ENCODE data around the gene C1QTNF3. TPM values are rescaled to one million over a fixed set of nuclear protein-coding genes. Genes with fewer than 3 reads are reported as not detected.

C1QTNF3 gene
- total RNA-seq, 1 experiment from 2014 or later: 2.1 TPM

GRCh38 chr5:33985447-33985846 is 57.6 kb downstream of the C1QTNF3 start:
- CTCF ChIA-PET: no interaction called here
- H3K9me3 Mint-ChIP-seq (ENCODE audit: low read depth, unreplicated experiment): no peaks in the 10 kb centered on the region

GRCh38 chr5:33984671-33985124 is 58.3 kb downstream of the C1QTNF3 start, which contains the start of gene SLC45A2:
TSS of gene SLC45A2 (minus strand) at chr5:33984693. CDS start at chr5:33984583, 110 bp downstream.
- Mint-ChIP-seq H3K27ac (ENCODE audit: unreplicated experiment) (no peak within 1 kb of the TSS), H3K36me3 (ENCODE audit: insufficient read depth, unreplicated experiment) (no peaks in the 10 kb centered on the region), H3K4me3 (ENCODE audit: low read depth, unreplicated experiment) (no peak within 1 kb of the TSS), H3K9me3 (ENCODE audit: low read depth, unreplicated experiment) (no peaks in the 10 kb centered on the region), H3K4me1 (ENCODE audit: low read depth, unreplicated experiment) (no peaks in the 10 kb centered on the region), H3K27me3 (ENCODE audit: unreplicated experiment) (no peaks in the 10 kb centered on the region)
- BruUV-seq (replicated peaks): no TSS peak
- DNase-seq: no peak
- TF ChIP-seq CTCF (IDR thresholded peaks at IDR 0.05; ENCODE audit: unreplicated experiment): no peak
- CTCF ChIA-PET: no interaction called here
- intact Hi-C loops (cut with micrococcal nuclease; ENCODE audit: unreplicated experiment): no loop called here

More at GRCh38 chr5:33985447-33985846, 57.6 kb downstream of the C1QTNF3 start:
- Mint-ChIP-seq H3K4me3 (ENCODE audit: low read depth, unreplicated experiment) (no peak overlapping the region), H3K27ac (ENCODE audit: unreplicated experiment) (no peak overlapping the region), H3K27me3 (ENCODE audit: unreplicated experiment) (no peaks in the 10 kb centered on the region), H3K36me3 (ENCODE audit: insufficient read depth, unreplicated experiment) (no peaks in the 10 kb centered on the region), H3K4me1 (ENCODE audit: low read depth, unreplicated experiment) (no peaks in the 10 kb centered on the region)
- TF ChIP-seq CTCF (IDR thresholded peaks at IDR 0.05; ENCODE audit: unreplicated experiment): no peak
- DNase-seq: no peak
- intact Hi-C loops (cut with micrococcal nuclease; ENCODE audit: unreplicated experiment): no loop called here
- BruUV-seq (replicated peaks): no TSS peak

DNA sequence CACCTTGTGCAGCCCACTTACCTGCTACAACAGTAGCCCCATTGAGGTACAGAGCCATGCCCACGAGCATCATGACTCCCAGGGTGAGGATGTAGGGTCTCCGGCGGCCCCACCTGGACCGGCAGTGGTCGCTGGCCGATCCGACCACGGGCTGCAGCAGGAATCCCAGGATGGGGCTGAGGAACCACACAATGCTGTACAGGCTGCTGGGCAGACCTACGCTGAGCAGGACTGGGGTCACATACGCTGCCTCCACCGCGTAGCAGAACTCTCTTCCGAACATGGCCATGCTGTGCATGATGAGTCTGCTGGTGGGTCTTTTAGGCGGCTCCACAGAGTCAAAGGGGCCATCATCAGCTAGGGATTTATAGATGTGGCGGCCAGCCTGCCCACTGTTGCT is 58.8 kb downstream of the C1QTNF3 start:
- Mint-ChIP-seq H3K9me3 (ENCODE audit: low read depth, unreplicated experiment) (no peaks in the 10 kb centered on the region), H3K27ac (ENCODE audit: unreplicated experiment) (no peak overlapping the region), H3K4me1 (ENCODE audit: low read depth, unreplicated experiment) (no peaks in the 10 kb centered on the region), H3K4me3 (ENCODE audit: low read depth, unreplicated experiment) (no peak overlapping the region), H3K27me3 (ENCODE audit: unreplicated experiment) (no peaks in the 10 kb centered on the region), H3K36me3 (ENCODE audit: insufficient read depth, unreplicated experiment) (no peaks in the 10 kb centered on the region)
- CTCF ChIA-PET: no interaction called here
- intact Hi-C loops (cut with micrococcal nuclease; ENCODE audit: unreplicated experiment): no loop called here
- BruUV-seq (replicated peaks): no TSS peak
- no peak for DNase-seq
- no peak for TF ChIP-seq CTCF (IDR thresholded peaks at IDR 0.05; ENCODE audit: unreplicated experiment)

DNA sequence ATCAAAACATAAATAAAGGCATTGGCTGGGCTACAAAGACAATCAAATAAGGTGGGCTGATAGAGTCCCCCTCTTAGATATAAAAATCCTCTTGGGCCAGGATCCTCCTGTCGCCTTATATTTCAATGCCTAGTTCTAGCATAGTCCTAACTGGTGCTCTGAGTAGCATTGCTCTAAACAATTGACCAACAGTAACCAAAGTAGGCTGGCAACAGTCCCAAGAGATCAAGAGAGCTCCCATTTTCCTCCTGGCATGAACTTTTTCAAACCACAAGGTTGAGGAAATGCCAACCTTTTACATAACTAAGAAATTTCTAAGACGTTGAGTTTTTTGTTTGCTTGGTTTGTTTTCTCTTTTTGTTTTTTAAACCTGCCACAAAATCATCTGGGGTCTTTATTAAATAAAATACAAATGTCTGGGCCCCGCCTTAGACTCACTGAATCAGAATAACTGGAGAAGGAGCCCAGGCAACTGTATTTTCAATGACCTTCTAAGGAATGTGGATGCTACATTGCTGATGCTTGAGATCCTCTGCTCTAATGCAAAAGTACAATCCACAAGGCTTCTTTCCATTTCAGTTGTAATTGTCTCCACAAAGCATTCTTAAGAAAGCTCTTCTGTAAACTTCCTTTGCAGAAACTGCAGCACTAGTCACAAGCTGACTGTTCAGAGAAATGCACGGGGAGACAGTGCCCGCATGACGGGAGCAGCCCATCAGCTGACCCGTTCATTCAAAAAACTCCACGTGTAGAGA is 61.4 kb downstream of the C1QTNF3 start:
- CTCF ChIA-PET: no interaction called here
- no peaks in the 10 kb centered on the region for H3K27me3 Mint-ChIP-seq (ENCODE audit: unreplicated experiment)
- no peak for DNase-seq
- H3K36me3 Mint-ChIP-seq (ENCODE audit: insufficient read depth, unreplicated experiment): no peaks in the 10 kb centered on the region
- no peak overlapping the region for H3K27ac Mint-ChIP-seq (ENCODE audit: unreplicated experiment)
- TF ChIP-seq CTCF (IDR thresholded peaks at IDR 0.05; ENCODE audit: unreplicated experiment): no peak
- no peaks in the 10 kb centered on the region for H3K4me1 Mint-ChIP-seq (ENCODE audit: low read depth, unreplicated experiment)
- no TSS peak for BruUV-seq (replicated peaks)
- H3K9me3 Mint-ChIP-seq (ENCODE audit: low read depth, unreplicated experiment): no peaks in the 10 kb centered on the region
- no peak overlapping the region for H3K4me3 Mint-ChIP-seq (ENCODE audit: low read depth, unreplicated experiment)
- intact Hi-C loops (cut with micrococcal nuclease; ENCODE audit: unreplicated experiment): no loop called here

All from Calu3 (cell line).